GM18508 (cell line): Measurements from ENCODE around the gene BCHE.

Source experiments
- ATAC-seq: cut with Tn5 transposase; IDR thresholded peaks from one replicate; pipeline ENCODE4 v1.9.1; 2021; ENCODE audit warnings: moderate number of reproducible peaks; ENCODE audit not compliant: insufficient read depth, unreplicated experiment

BCHE gene

GRCh38 chr3:165755571-165755970, 81.7 kb downstream of the BCHE start:
- no peak for ATAC-seq

- ATAC-seq: no peak
These were observed 82.8 kb downstream of the BCHE start for GRCh38 chr3:165754219-165755007.

- no peak for ATAC-seq
These were observed 83.7 kb downstream of the BCHE start for GRCh38 chr3:165753560-165753959.

- ATAC-seq: no peak
These were observed 85.6 kb downstream of the BCHE start for GRCh38 chr3:165751637-165752036.

- ATAC-seq: no peak
These were observed 87.4 kb downstream of the BCHE start for GRCh38 chr3:165749821-165750220.

- ATAC-seq: no peak
These were observed 88.0 kb downstream of the BCHE start for GRCh38 chr3:165749241-165749640.

GRCh38 chr3:165748094-165748493, 89.1 kb downstream of the BCHE start:
- ATAC-seq: no peak

GRCh38 chr3:165746874-165747273, 90.3 kb downstream of the BCHE start:
- ATAC-seq: no peak

GRCh38 chr3:165744025-165744424, 93.2 kb downstream of the BCHE start:
- ATAC-seq: no peak

GRCh38 chr3:165742351-165742750, 94.9 kb downstream of the BCHE start:
- no peak for ATAC-seq

- no peak for ATAC-seq
These were observed 107.5 kb downstream of the BCHE start for GRCh38 chr3:165729756-165730155.

- ATAC-seq: no peak
These were observed 108.3 kb downstream of the BCHE start for GRCh38 chr3:165728924-165729323.

GRCh38 chr3:165725296-165725695, 111.9 kb downstream of the BCHE start:
- no peak for ATAC-seq
